Raji (cell line): Measurements from ENCODE around the gene COX18.

ENCODE experiments used
- POLR2A ChIP-seq: IDR thresholded peaks from 2 replicates; pipeline ENCODE4 v1.6.1; 2011; ENCODE audit warnings: low read depth, low read length, control low read depth; ENCODE audit not compliant: insufficient read depth

COX18 gene

GRCh38 chr4:73010789-73011628 is 58.5 kb downstream of the COX18 start:
- no peak for TF ChIP-seq POLR2A

- no peak for TF ChIP-seq POLR2A
Measured at GRCh38 chr4:73007526-73008100, 61.9 kb downstream of the COX18 start.

- TF ChIP-seq POLR2A = no peak
Measured at GRCh38 chr4:73006286-73006990, 63.1 kb downstream of the COX18 start.

- TF ChIP-seq POLR2A = no peak
Measured at GRCh38 chr4:73005514-73005913, 64.0 kb downstream of the COX18 start.
